ENCODE results near the gene RHOT2.

The RHOT2 gene

GRCh38 chr16:702341-702740 is 34.4 kb downstream of the RHOT2 start:
- DNase-seq: no peak

GRCh38 chr16:703406-703805 is 35.5 kb downstream of the RHOT2 start:
- DNase-seq: no peak

- DNase-seq: no peak
These were observed 36.1 kb downstream of the RHOT2 start for GRCh38 chr16:704047-704446.

GRCh38 chr16:704552-705380 is 36.8 kb downstream of the RHOT2 start:
- DNase-seq: no peak

GRCh38 chr16:705431-706188 is 37.7 kb downstream of the RHOT2 start, which contains the start of gene FBXL16:
TSS of gene FBXL16 (minus strand) at chr16:705801. CDS start at chr16:697405, 8,396 bp downstream.
- no peak for DNase-seq

GRCh38 chr16:706189-707061 is 38.5 kb downstream of the RHOT2 start:
- DNase-seq: no peak

GRCh38 chr16:707062-707538 is 39.2 kb downstream of the RHOT2 start:
- no peak for DNase-seq

GRCh38 chr16:708019-708418 is 40.1 kb downstream of the RHOT2 start:
- DNase-seq: no peak

GRCh38 chr16:708959-709358 is 41.0 kb downstream of the RHOT2 start:
- no peak for DNase-seq

GRCh38 chr16:709566-710499 is 41.9 kb downstream of the RHOT2 start:
- peak; percentile 71 for DNase-seq

- DNase-seq: no peak
These were observed 42.7 kb downstream of the RHOT2 start for GRCh38 chr16:710500-711075.

GRCh38 chr16:711084-711483 is 43.2 kb downstream of the RHOT2 start:
- no peak for DNase-seq

- DNase-seq: peak; percentile 66
These were observed 43.8 kb downstream of the RHOT2 start for GRCh38 chr16:711548-712320.

- DNase-seq: peak; percentile 98
These were observed 44.9 kb downstream of the RHOT2 start for GRCh38 chr16:712740-713250.

- DNase-seq: no peak
These were observed 46.1 kb downstream of the RHOT2 start for GRCh38 chr16:714079-714478.

GRCh38 chr16:714558-715476 is 46.9 kb downstream of the RHOT2 start, which contains the start of gene METRN:
TSS of gene METRN (plus strand) at chr16:715118. CDS start at chr16:715290, 172 bp downstream.
- peak; percentile 88 for DNase-seq

- DNase-seq: peak; percentile 36
These were observed 47.7 kb downstream of the RHOT2 start for GRCh38 chr16:715477-716199.

GRCh38 chr16:716200-716568 is 48.3 kb downstream of the RHOT2 start:
- peak; percentile 22 for DNase-seq
